ENCODE measurements around the gene RUNX3. TPM values are rescaled to one million over a fixed set of nuclear protein-coding genes. Genes with fewer than 3 reads are reported as not detected.

Gene RUNX3
- total RNA-seq, 1 experiment from 2014 or later: 22.6 TPM

GRCh38 chr1:24925963-24926362 lies 4.1 kb downstream of the RUNX3 start:
- Histone ChIP-seq H3K79me2 (ENCODE audit: insufficient read depth, low read length) (peaks cover 18% of the 10 kb centered on the region), H2AFZ (ENCODE audit: low read depth, low read length, poor library complexity, severe bottlenecking) (no peak overlapping the region), H3K9me3 (ENCODE audit: control insufficient read depth in 1 of 2, insufficient read depth in 1 of 2, low read depth in 1 of 2, low read length in 2 of 2) (no peaks in the 10 kb centered on the region), H4K20me1 (ENCODE audit: insufficient read depth) (no peaks in the 10 kb centered on the region; the same call in 1 of the 2 replicates), H3K4me1 (ENCODE audit: control insufficient read depth in 1 of 2, insufficient read depth in 2 of 2, low read length in 2 of 2) (peaks cover 10 to 25% of the 10 kb centered on the region in 2 experiments), H3K4me2 (ENCODE audit: low read length) (no peak overlapping the region), H3K27me3 (ENCODE audit: insufficient read depth, low read length) (no peaks in the 10 kb centered on the region), H3K9me2 (ENCODE audit: insufficient read depth) (no peaks in the 10 kb centered on the region), H3K4me3 (replicated peaks in 1 of 2; ENCODE audit: low read depth in 1 of 2, low read length in 2 of 2) (no peak overlapping the region), H3K9ac (ENCODE audit: low read length) (no peak overlapping the region), H3K36me3 (ENCODE audit: control insufficient read depth in 1 of 2, insufficient read depth in 2 of 2, low read length in 2 of 2) (peaks cover 3 to 9% of the 10 kb centered on the region in 2 experiments; a peak in 1 of 4 replicates), H3K27ac (ENCODE audit: low read depth, low read length) (no peak overlapping the region)
- ChIA-PET RAD21 (ENCODE audit: low non-redundant PET in 1 of 2, low total read pairs in 2 of 2, uncharacterized antibody in 2 of 2, unreplicated experiment in 2 of 2) (no interaction called here), CTCF (no interaction called here), POLR2A (no interaction called here)
- intact Hi-C loops (cut with micrococcal nuclease): no loop called here
- ATAC-seq: no peak
- no TSS peak for BruUV-seq (replicated peaks)
- DNase-seq (ENCODE audit: low read depth, low spot score): no peak
- TF ChIP-seq CEBPB (IDR thresholded peaks at IDR 0.05; ENCODE audit: low read depth) (no peak), FOSL1 (IDR thresholded peaks at IDR 0.05; ENCODE audit: low read depth) (no peak), EZH2phosphoT487 (IDR thresholded peaks at IDR 0.05; ENCODE audit: borderline replicate concordance) (no peak), ZNF274 (IDR thresholded peaks at IDR 0.05; ENCODE audit: low read depth, low read length) (no peak), POLR2AphosphoS5 (IDR thresholded peaks at IDR 0.05; ENCODE audit: low read depth, low read length) (no peak)

GRCh38 chr1:24925082-24925779 lies 4.8 kb downstream of the RUNX3 start:
- Histone ChIP-seq H3K36me3 (ENCODE audit: control insufficient read depth in 1 of 2, insufficient read depth in 2 of 2, low read length in 2 of 2) (peaks cover 3 to 9% of the 10 kb centered on the region in 2 experiments; a peak in 1 of 4 replicates), H2AFZ (ENCODE audit: low read depth, low read length, poor library complexity, severe bottlenecking) (no peak overlapping the region), H3K79me2 (ENCODE audit: insufficient read depth, low read length) (peaks cover 18% of the 10 kb centered on the region), H3K27me3 (ENCODE audit: insufficient read depth, low read length) (no peaks in the 10 kb centered on the region), H3K9ac (ENCODE audit: low read length) (no peak overlapping the region), H4K20me1 (ENCODE audit: insufficient read depth) (no peaks in the 10 kb centered on the region; the same call in 1 of the 2 replicates), H3K9me2 (ENCODE audit: insufficient read depth) (no peaks in the 10 kb centered on the region), H3K4me2 (ENCODE audit: low read length) (no peak overlapping the region), H3K4me1 (ENCODE audit: control insufficient read depth in 1 of 2, insufficient read depth in 2 of 2, low read length in 2 of 2) (peaks cover 5 to 17% of the 10 kb centered on the region in 2 experiments; a peak in 3 of 4 replicates), H3K4me3 (replicated peaks in 1 of 2; ENCODE audit: low read depth in 1 of 2, low read length in 2 of 2) (no peak overlapping the region), H3K9me3 (ENCODE audit: control insufficient read depth in 1 of 2, insufficient read depth in 1 of 2, low read depth in 1 of 2, low read length in 2 of 2) (no peaks in the 10 kb centered on the region), H3K27ac (ENCODE audit: low read depth, low read length) (no peak overlapping the region)
- DNase-seq (ENCODE audit: low read depth, low spot score): no peak
- no peak for ATAC-seq
- RAD21 ChIA-PET (ENCODE audit: low non-redundant PET in 1 of 2, low total read pairs in 2 of 2, uncharacterized antibody in 2 of 2, unreplicated experiment in 2 of 2): no interaction called here
- CTCF ChIA-PET: no interaction called here
- POLR2A ChIA-PET: no interaction called here
- no TSS peak for BruUV-seq (replicated peaks)
- intact Hi-C loops (cut with micrococcal nuclease): no loop called here
- TF ChIP-seq CTCF (IDR thresholded peaks at IDR 0.05 in 2 of 3, conservative IDR thresholded peaks at IDR 0.05 in 1 of 3; ENCODE audit: borderline replicate concordance in 1 of 3, insufficient read depth in 1 of 3, low read depth in 2 of 3, low read length in 2 of 3) (no peak), REST (IDR thresholded peaks at IDR 0.05; ENCODE audit: low read depth) (no peak), RAD21 (IDR thresholded peaks at IDR 0.05; ENCODE audit: low read depth) (no peak), CBX3 (IDR thresholded peaks at IDR 0.05; ENCODE audit: low read depth) (no peak), JUND (IDR thresholded peaks at IDR 0.05) (no peak), EGR1 (IDR thresholded peaks at IDR 0.05; ENCODE audit: low read depth) (no peak), EZH2phosphoT487 (IDR thresholded peaks at IDR 0.05; ENCODE audit: borderline replicate concordance) (no peak), MAX (IDR thresholded peaks at IDR 0.05) (no peak), SRF (IDR thresholded peaks at IDR 0.05; ENCODE audit: low read depth) (no peak), ZFX (IDR thresholded peaks at IDR 0.05) (no peak), FOSL1 (IDR thresholded peaks at IDR 0.05; ENCODE audit: low read depth) (no peak), SIN3A (IDR thresholded peaks at IDR 0.05; ENCODE audit: low read depth) (no peak)
